GM21528 (cell line): ENCODE results near the gene TMEM50B.
"Not testable (repeated sequence)": the region's sequence is repeated elsewhere in the genome, so short reads cannot be mapped to it uniquely, and the experiment has no call there.

Source experiments
- ATAC-seq: cut with Tn5 transposase; IDR thresholded peaks from one replicate; pipeline ENCODE4 v1.9.1; 2021; ENCODE audit warnings: mild to moderate bottlenecking, moderate library complexity; ENCODE audit not compliant: unreplicated experiment, low FRiP score

TMEM50B gene

GRCh38 chr21:33433001-33433400 is 46.8 kb downstream of the TMEM50B start:
- no peak for ATAC-seq

GRCh38 chr21:33432496-33432895 is 47.3 kb downstream of the TMEM50B start:
- no peak for ATAC-seq

GRCh38 chr21:33430858-33431257 is 48.9 kb downstream of the TMEM50B start:
- ATAC-seq: no peak

- no peak for ATAC-seq
Observed at GRCh38 chr21:33428669-33429068, 51.1 kb downstream of the TMEM50B start.

GRCh38 chr21:33427051-33427450 is 52.7 kb downstream of the TMEM50B start:
- no peak for ATAC-seq

- no peak for ATAC-seq
Observed at GRCh38 chr21:33425825-33426224, 53.9 kb downstream of the TMEM50B start.

GRCh38 chr21:33424214-33424613 is 55.6 kb downstream of the TMEM50B start:
- ATAC-seq: no peak

GRCh38 chr21:33421713-33422393 is 57.9 kb downstream of the TMEM50B start:
- no peak for ATAC-seq

GRCh38 chr21:33419538-33420123 is 60.1 kb downstream of the TMEM50B start:
- ATAC-seq: no peak

GRCh38 chr21:33418691-33419090 is 61.1 kb downstream of the TMEM50B start:
- no peak for ATAC-seq

GRCh38 chr21:33414926-33415325 is 64.8 kb downstream of the TMEM50B start:
- no peak for ATAC-seq

- no peak for ATAC-seq
Observed at GRCh38 chr21:33414068-33414467, 65.7 kb downstream of the TMEM50B start.

- ATAC-seq: no peak
Observed at GRCh38 chr21:33412832-33413519, 66.8 kb downstream of the TMEM50B start.

- not testable (repeated sequence) for ATAC-seq
Observed at GRCh38 chr21:33412439-33412831, 67.3 kb downstream of the TMEM50B start.

- ATAC-seq: no peak
Observed at GRCh38 chr21:33411949-33412430, 67.8 kb downstream of the TMEM50B start.

- no peak for ATAC-seq
Observed at GRCh38 chr21:33406493-33406892, 73.3 kb downstream of the TMEM50B start.

GRCh38 chr21:33403786-33404585 is 75.8 kb downstream of the TMEM50B start:
- ATAC-seq: peak; percentile 41

- peak; percentile 22 for ATAC-seq
Observed at GRCh38 chr21:33403128-33403785, 76.5 kb downstream of the TMEM50B start, which contains the start of gene IFNGR2. Gene IFNGR2 (plus strand): TSS chr21:33403413. CDS start chr21:33403544, 131 bp downstream.

- no peak for ATAC-seq
Observed at GRCh38 chr21:33402001-33402979, 77.5 kb downstream of the TMEM50B start.
